HepG2 (cell line): ENCODE data around the gene MED12L. TPM values are rescaled to one million over a fixed set of nuclear protein-coding genes. Genes with fewer than 3 reads are reported as not detected.

Source experiments
- BCL6 ChIP-seq: IDR thresholded peaks from 2 replicates; pipeline ENCODE4 v1.6.1; 2016; ENCODE audit warnings: missing genetic modification reagents, missing compliant biosample characterization
- HBP1 ChIP-seq: IDR thresholded peaks from 2 replicates; pipeline ENCODE4 v1.6.1; 2016; ENCODE audit warnings: low read depth, control low read depth
- KDM1A ChIP-seq: IDR thresholded peaks from 2 replicates; pipeline ENCODE4 v1.6.1; 2016; ENCODE audit warnings: missing compliant biosample characterization
- KLF9 ChIP-seq: IDR thresholded peaks from 2 replicates; pipeline ENCODE4 v1.6.1; 2016; ENCODE audit warnings: low read depth
- MAFK ChIP-seq, 2 experiments: IDR thresholded peaks in 1 of 2; conservative IDR thresholded peaks in 1 of 2; 2 replicates each; pipeline ENCODE4 v1.6.1; 2011; ENCODE audit warnings: improper control_type of control experiment in 2 of 2, low read length in 2 of 2
- POLR2A ChIP-seq, 2 experiments: IDR thresholded peaks; 2 replicates each; pipeline ENCODE4 v1.6.1; 2011; ENCODE audit warnings: low read depth in 2 of 2, low read length in 2 of 2, mild to moderate bottlenecking in 1 of 2, moderate library complexity in 1 of 2; ENCODE audit not compliant: insufficient read depth in 1 of 2
- PRDM10 ChIP-seq: sonication (generic); formaldehyde crosslinking; IDR thresholded peaks from 2 replicates; pipeline ENCODE4 v1.4.0; 2020; ENCODE audit warnings: low read depth, missing genetic modification reagents
- TRAFD1 ChIP-seq: sonication (generic); formaldehyde crosslinking; IDR thresholded peaks from 2 replicates; pipeline ENCODE4 v1.5.1; 2020; ENCODE audit warnings: missing genetic modification reagents, mild to moderate bottlenecking, borderline replicate concordance
- YEATS4 ChIP-seq: sonication (generic); formaldehyde crosslinking; IDR thresholded peaks from 2 replicates; pipeline ENCODE4 v1.4.0; 2020; ENCODE audit warnings: missing genetic modification reagents, borderline replicate concordance
- ZNF740 ChIP-seq: sonication (generic); formaldehyde crosslinking; IDR thresholded peaks from 2 replicates; pipeline ENCODE4 v1.4.0; 2020; ENCODE audit warnings: missing genetic modification reagents
- ZSCAN31 ChIP-seq: sonication (generic); formaldehyde crosslinking; IDR thresholded peaks from 2 replicates; pipeline ENCODE4 v1.5.0; 2020; ENCODE audit warnings: low read depth, mild to moderate bottlenecking, missing genetic modification reagents
- polyA plus RNA-seq, 8 experiments: library from polyadenylated mRNA; depleted of rRNA in 3 of 8; stranded (reverse) in 7 of 8; unstranded in 1 of 8; fragments of >200 nt; fragmentation: Illumina TruSeq in 4 of 8; extraction: Trizol in 4 of 8; gene quantifications; 2 replicates each; pipeline versions ENCODE4 v1.2.1 to v1.2.3, GENCODE V29; 2011 to 2016; ENCODE audit warnings: low read depth in 4 of 8, missing spikeins in 1 of 8, mixed read lengths in 1 of 8; ENCODE audit not compliant: insufficient read depth in 1 of 8
- total RNA-seq, 5 experiments: library from RNA; depleted of rRNA; stranded (reverse); fragments of >200 nt; fragmentation: Illumina TruSeq; extraction: Trizol; gene quantifications; 2 replicates each; pipeline ENCODE4 v1.2.3, GENCODE V29; 2016; ENCODE audit warnings: low read depth in 1 of 5

Gene MED12L
- total and polyA plus RNA-seq, 2 of the 13 experiments (the other 11 are each of a cell fraction or from before 2014, with no cell fraction given) = 0.07 to 0.64 TPM

- TF ChIP-seq HBP1 (CRISPR knock-in tag) (no peak), YEATS4 (CRISPR knock-in tag) (no peak), BCL6 (no peak), KLF9 (CRISPR knock-in tag) (no peak), ZSCAN31 (CRISPR knock-in tag) (no peak), TRAFD1 (no peak), KDM1A (CRISPR knock-in tag) (no peak), MAFK (conservative IDR thresholded peaks at IDR 0.05 in 1 of 2, IDR thresholded peaks at IDR 0.05 in 1 of 2; ENCODE audit: low read length in 2 of 2) (no peak), PRDM10 (CRISPR knock-in tag) (no peak), POLR2A (IDR thresholded peaks at IDR 0.05; ENCODE audit: insufficient read depth in 1 of 2, low read depth in 2 of 2, low read length in 2 of 2) (no peak), ZNF740 (CRISPR knock-in tag) (no peak)
These were observed 47.6 kb upstream of the MED12L start (continued) for GRCh38 chr3:151037746-151038477.
